NCI-H128 (cell line): ENCODE data around the gene CABCOCO1.
"Not testable (repeated sequence)": the region's sequence is repeated elsewhere in the genome, so short reads cannot be mapped to it uniquely, and the experiment has no call there.

Experiments used
- DNase-seq: peaks from one replicate; lab custom pipeline; 2025; ENCODE audit not compliant: unreplicated experiment; lab: John Stamatoyannopoulos, UW

CABCOCO1 gene

DNA sequence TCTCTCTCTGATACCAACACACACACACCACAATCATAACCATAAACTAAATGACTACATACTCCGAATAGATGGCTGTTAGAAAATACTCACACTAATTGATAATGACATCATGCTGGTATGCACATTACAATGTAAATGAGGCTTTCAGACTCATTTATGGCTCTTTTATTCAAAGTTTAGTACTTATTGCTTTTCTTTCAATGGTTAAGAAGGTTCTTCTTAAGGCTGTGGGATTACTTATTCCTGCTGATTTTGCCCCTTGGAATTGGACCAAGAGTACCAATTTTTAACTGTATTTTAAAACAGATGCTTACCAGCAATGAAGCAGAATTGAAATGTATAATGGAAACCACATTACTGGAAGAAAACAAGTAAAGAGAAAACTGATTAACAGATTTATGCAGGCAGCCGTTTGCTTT, 20.6 kb upstream of the CABCOCO1 start:
- no peak for DNase-seq

DNA sequence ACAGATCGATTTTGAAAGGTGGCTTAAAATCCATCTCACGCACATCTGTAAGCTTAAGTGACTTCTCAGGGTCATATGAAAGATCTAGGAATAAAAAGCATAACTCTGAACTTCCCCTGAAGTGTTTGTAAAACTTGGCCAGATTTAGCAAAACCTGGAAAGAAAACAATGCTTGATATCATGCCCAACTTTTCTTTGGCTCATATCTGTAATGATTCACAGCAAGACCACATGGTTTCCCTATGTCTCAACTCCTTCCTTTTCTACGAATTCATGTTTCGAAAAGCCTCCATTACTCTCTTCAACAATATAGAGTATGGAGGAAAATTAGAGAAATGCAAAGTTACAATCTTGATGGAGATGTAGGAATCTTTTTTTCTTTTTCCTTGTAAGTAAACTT, 20.1 kb upstream of the CABCOCO1 start:
- DNase-seq = no peak

DNA sequence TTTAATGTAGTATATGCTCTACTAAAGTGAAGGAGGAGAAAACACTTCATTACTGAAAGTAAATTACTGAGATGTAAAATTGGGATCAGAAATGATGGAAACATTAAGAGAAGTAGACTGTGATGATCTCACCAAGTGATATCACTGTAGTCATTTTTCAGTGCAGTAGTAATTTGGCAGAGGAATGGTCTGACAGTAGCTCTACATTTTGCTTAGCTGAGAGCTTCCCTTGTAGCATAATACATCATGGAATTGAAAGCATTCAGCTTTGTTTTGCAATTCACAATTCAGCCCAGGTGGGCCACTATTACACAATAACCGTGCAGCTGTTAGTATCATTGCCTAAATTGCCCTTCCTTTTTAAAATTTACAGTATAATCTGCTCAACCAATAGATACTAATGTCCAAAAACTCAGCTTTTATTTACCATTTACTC, 19.4 kb upstream of the CABCOCO1 start:
- no peak for DNase-seq

DNA sequence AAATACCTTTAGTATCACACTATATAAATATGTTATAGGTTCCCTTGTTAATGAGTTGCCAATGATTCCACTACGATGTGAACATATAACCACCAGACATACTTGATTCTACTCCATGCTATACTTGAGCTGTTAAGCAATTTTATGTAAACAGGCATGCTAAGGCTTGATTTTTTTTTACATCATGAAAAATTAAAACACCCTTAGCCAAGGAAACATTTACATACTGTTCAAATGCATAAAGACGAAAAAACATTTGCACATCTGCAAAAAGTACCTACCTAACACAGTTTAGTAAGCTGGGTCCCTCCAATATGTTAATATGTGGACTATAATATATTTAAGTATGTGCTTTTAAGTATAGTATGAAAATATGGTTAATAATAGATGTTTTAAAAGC, 9.0 kb upstream of the CABCOCO1 start:
- DNase-seq = no peak

DNA sequence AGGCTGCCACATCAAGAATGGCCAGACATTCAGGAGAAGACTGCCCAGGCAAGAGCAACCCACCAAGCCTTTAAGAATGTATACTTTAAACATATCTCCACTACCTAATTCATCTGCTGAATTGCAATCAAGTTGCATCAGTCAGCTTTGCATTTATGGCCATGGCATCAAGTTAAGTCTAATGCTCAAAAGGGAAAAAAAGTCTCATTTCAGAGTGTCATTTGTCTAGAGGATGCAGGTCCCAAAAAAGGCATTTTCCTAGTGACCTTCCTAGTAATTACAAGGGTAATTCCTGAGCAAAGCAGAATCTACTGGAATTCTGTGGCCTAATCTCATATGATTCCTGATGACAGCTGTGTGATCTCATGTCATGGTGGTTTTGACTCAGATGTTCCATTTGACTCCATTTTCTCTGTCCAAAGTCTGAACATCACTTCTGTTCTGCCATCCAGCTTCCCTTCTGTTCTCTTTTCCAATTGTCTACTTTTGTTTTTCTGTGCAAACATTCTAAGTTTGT, 7.3 kb upstream of the CABCOCO1 start:
- no peak for DNase-seq

DNA sequence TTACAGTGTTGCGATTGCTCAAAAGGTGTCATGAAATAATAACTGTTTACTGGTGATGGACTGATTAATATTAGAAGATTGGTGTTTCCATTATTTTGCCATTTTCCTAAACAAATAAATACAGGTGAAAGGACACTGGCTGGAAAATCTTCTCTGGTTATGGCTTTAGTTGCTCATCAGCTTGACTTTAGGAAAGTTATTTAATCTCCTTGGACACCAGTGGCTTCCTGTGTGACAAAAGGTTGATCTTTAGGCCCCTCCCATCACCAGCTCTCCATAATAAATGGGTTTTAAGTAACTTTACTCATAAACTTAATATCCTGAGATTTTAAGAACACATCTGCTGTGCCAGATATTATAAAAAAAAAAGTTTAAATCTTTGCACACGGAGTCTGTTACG, 737 bp downstream of the CABCOCO1 start:
- DNase-seq = no peak

DNA sequence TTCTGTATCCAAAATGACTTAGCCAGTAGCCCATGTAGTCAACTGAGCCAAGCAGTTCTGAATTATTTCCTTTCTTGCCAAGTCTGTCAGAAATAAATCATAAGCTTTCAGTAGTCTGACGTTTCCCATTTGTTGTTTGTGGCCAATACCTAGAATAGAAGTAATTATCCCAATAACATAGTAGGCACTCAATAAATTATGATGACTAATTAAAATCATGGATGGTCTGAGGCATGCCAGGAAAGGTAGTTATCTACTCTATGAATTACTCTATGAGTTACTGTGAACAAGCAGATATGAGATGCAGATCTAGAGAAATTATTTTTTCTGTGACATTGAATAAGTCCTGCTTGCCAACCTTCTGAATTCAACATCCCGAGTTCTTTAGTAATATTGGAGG, 2.3 kb downstream of the CABCOCO1 start:
- no peak for DNase-seq

DNA sequence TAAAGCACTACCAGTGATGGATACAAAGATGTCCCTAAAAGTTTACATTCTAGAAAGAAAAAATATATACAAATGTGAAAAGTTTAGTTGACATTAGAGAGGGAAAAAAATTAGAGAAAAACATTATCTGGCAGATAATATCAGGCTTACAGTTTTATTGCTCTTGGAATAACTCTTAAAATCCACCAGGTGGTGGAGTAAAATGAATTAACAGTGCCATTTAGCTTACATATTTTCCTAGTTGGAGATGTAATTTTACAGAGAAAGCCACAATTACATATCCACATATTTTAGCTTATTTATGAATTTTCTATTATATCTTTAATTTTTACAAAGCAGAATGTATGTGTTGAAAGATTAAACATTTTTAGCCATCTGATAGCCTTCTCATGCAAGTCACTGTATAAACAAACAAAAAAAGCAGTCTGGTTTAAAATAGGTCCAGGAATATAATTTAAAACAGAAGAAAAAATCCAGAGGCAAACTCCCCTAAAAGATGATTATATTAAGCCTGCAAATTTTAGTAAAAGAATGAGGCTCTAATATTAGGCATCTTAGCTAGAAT, 6.5 kb downstream of the CABCOCO1 start:
- DNase-seq = no peak

DNA sequence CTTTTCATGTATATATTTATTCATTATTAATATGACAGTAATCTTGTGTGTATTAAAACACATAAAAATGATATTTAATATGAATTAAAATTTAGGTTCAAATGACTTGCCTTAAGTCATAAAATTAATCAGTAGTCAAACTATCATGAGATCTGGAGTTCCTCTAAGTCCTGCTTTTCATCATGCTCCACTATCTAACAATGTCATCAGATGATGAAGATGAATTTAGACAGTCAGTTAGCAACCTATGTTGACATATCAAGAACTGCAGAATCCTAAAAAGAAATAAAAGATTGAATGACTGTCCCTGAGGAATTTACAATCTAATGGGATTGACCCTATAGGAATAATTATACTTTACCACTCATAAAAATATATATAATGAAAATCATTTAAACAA, 7.1 kb downstream of the CABCOCO1 start:
- DNase-seq = no peak

DNA sequence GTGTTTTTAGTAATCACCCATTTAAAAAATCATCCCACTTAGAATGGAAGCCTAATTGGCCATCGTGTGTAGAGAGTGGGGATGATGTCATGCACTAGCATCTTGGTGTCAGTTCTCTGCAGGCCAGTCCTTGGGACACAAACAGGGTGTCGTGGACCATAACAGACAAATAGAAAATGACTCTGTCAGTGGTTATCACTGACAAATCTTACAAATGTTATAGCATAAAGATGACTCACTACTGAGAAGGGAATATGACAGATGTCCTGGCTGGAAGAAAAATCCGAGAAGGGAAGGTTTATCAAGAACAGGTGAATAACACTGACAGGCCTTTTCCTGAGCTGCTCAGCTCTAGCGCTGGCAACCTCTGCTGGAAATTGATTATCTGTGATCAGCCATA, 10.6 kb downstream of the CABCOCO1 start:
- DNase-seq = no peak

DNA sequence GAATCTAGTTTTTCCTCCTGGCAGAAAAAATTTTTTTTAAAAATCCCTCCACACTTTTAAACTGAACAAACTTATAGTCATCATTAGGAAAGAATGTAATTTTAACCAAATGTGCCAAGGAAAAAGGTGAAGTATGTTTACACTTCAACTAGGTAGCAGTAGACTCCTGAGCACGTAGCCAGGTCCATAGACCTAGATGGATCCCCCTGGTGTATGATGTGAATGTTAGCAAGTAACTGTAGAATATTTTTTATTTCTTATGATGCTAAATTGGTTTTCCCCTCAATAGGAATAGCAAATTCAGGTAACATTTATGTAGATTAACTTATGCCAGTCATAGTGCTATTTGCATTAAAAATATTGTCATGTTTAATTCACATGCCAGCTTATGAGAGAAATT, 19.6 kb downstream of the CABCOCO1 start:
- DNase-seq = no peak

DNA sequence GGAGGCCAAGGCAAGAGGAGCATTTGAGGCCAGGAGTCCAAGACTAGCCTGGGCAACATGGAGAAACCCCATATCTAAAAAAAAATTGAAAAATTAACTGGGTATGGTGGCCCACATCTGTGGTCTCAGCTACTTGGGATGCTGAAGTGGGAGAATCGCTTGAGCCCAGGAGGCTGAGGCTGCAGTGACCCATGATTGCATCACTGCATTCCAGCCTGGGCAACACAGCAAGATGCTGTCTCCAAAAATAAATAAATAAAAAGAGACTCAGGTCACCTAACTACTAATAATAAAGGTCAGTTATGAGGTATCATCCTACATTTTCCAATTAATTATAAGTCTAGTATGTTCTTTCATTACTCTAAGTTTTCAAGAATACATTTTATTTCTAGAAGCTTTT, 20.6 kb downstream of the CABCOCO1 start:
- DNase-seq = no peak

DNA sequence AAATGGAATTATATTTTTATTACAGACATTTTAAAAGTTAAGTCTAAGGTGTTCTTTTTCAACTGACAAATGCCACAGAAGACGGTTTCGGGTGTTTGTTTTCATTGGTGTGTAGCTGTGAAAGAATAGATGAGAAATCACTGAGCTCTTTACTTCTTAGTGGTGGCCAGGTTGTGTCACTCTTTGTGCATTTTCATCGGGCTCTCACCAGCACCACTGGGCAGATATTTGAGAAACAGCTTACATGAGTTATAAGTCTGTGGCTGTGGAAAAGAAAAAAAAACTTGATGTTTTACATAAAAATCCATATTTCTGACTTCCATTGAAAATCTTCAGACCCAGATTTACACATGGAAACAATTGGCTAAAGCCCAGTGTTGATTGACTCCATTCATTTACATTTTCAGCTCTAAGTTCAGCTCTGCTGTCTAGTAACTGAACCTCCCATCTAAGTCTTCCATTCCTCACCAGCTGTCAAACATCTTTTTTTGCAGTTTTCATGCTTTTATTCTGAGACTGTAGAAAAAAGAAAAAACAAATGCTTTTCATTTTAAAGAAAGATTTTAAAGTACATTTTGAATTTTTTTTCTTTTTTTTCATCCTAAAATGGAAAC, 22.3 kb downstream of the CABCOCO1 start:
- no peak for DNase-seq

DNA sequence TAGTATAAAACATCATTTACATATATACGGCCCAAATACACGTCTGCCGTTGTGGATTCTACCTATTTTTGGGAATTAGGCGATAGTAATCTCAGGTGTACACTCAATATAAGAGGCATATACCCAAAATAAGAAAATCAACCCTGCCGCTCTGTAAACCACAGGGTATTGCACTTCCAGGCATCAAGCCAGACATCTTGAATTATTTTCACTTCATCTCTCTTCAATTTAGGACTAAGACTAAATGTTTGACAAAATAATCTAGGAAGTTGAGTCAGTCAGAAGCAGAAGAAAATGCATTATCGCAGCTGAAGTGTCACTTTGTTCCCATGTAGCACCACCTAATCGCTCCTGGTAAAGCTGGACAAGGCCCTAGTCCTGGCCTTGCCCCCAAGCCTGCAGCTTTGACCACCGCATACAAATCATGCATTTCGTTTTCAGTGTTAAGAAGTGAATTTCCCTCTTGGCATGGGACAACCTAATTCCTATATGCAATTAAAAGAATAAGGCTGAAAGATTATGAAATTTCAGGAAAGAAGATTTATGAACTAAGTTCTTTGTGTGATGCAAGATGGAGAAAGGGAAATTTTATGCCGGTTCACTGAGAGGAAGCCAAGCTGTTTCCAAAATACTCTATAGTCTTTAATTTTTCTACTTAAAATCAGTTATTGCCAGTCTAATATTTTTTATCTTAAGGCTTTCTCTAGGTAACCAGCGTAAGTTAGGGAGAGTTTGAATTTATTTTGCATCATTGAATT, 26.0 kb downstream of the CABCOCO1 start:
- no peak for DNase-seq

DNA sequence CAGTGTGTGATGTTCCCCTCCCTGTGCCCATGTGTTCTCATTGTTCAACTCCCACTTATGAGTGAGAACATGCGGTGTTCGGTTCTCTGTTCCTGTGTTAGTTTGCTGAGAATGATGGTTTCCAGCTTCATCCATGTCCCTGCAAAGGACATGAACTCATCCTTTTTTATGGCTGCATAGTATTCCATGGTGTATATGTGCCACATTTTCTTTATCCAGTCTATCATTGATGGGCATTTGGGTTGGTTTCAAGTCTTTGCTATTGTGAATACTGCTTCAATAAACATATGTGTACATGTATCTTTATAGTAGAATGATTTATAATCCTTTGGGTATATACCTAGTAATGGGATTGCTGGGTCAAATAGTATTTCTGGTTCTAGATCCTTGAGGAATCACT, 28.9 kb downstream of the CABCOCO1 start:
- DNase-seq = not testable (repeated sequence)

DNA sequence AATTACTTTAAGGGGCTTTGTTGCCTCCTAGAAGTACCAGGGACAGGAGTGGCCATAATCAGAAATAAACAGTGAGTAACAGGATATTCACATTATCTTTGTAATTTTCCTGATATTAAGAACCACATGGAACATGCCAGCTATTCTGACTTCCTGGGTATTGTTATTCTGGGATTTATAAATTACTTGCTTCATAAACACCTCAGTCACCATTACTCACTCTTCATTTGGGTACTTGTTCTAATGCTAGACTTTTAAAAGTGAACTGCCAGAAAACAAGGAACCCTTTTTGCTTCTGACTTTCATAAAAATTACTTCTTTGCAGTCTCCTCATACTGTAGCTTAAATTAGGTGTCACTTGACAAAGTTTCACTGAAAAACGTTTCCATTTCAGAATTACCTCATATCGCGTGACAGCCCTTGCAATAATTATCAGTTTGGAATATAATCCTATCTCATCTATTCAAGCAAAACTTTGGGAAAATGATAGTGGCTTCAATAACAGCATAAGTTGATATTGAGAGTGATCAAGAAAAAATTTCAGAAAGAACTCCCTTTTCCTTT, 29.8 kb downstream of the CABCOCO1 start:
- no peak for DNase-seq

DNA sequence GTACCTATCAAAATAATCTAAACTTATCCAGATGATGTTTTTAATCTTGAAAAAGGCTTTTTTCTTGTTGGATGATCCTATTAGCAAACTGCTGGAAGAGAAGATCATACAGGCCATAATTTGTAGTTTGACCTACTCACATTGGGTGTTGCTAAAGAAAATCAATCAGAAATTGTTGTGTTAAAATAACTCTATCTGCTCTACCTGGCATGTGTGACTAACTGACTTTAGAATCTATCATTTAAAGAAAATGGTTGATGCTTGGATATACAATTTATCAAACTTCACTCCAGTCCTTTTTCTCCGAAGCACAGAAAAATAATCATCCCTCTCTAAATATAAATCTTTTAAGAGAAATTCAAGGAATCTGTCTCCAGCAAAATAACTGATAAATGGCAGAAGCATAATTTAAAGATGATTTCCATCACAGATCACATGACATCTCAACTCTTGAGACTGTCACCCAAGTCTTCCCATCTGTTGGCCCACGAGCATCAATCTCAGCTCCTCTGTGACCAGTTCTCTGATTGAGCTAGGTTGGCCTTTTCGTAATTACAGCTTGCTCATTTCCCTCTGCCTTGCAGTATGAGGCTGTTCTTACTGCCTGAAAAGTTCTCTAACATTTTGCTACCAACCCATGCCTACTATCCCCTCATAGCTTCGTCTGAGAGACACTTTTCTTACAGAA, 36.4 kb downstream of the CABCOCO1 start:
- no peak for DNase-seq

DNA sequence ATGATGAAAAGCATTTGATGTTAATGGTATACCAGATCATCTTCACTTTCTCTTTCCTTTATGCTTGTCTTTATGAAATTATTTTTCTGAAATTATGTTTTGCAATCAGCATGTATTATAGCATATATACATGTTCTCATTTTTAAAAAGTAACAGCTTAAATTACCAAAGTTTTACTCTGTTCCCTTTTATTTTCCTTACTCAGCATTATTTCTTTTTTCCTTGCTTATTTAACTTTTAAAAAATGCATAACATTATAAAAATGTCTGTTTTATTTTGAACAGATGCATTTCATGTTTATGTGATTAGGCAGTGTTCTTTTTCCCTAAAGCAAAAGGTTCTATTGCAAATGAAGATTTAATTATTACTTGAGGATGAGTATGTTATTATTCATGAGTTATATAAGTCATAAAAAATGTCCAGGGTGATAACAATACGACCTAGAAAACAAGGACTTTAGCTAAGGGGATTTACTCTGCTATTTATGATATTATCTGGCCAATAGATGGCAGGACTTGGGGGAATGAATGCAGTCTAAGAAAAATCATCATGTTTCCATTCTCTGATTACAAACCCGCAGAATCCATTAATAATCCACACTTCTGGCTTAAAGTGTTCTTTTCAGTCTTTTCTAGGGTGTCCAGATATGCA, 38.5 kb downstream of the CABCOCO1 start:
- no peak for DNase-seq

DNA sequence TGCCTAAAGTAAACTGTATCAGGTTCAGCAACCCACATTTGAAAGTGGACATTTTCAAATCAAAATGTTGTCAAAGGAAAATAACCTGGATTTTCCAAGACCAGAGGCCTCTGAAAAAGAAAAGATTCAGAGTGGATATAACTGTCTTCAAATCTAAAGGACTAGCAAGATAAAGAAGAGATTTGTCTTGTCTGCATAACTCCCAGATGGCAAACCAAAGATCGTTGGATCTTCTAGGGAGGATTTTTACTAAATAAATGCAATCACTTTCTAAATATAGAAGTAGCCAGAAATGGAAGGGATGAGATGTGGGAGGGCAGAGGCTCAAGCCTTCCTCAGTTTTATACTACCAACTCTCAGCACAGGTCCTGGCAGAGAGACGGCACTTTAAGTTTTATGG, 39.0 kb downstream of the CABCOCO1 start:
- DNase-seq = no peak

DNA sequence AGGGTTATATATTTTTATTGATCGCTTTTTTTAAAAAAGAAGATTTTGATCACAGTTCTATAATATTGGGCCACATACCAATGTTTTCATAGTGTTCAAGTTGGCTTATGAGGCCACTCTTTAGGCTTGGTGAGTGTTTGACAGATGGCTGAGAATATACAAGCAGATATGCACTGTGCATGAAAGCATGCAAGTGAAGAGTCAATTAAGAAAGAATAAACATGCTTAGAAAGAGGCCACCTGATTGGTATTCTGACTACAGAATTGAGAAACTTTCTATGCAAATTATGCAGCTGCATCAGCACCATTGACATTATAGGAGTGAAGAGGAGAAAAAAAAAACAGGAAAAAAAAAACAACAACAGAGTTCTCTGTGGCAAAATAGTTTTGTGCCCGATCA, 39.9 kb downstream of the CABCOCO1 start:
- no peak for DNase-seq
